HAP-1 (cell line): ENCODE measurements around the gene EIF3D.

Experiments
- DNase-seq, 2 experiments: peaks; one replicate each; pipeline ENCODE4 v3.0.0-alpha.2; 2016 to 2020; ENCODE audit warnings: low spot score in 2 of 2
- H3K27me3 ChIP-seq: fragments of 250-450 bp; sonication (Bioruptor Pico); 2 replicates; pipeline ENCODE4 v1.5.1; 2020; ENCODE audit warnings: low read depth, mild to moderate bottlenecking, moderate library complexity
- H3K36me3 ChIP-seq: fragments of 250-450 bp; sonication (Bioruptor Pico); replicated peaks from 2 replicates; pipeline ENCODE4 v1.5.1; 2020; ENCODE audit warnings: mild to moderate bottlenecking
- H3K4me1 ChIP-seq: fragments of 250-450 bp; sonication (Bioruptor Pico); 2 replicates; pipeline ENCODE4 v1.5.1; 2020; ENCODE audit warnings: mild to moderate bottlenecking
- H3K4me3 ChIP-seq: fragments of 250-450 bp; sonication (Bioruptor Pico); 2 replicates; pipeline ENCODE4 v1.5.1; 2020; ENCODE audit warnings: mild to moderate bottlenecking, moderate library complexity
- H3K9me3 ChIP-seq: fragments of 250-450 bp; sonication (Bioruptor Pico); 2 replicates; pipeline ENCODE4 v1.5.1; 2020; ENCODE audit warnings: mild to moderate bottlenecking, moderate library complexity
- in situ Hi-C: fragments of 300-500 bp; cut with MboI; formaldehyde crosslinking; loops from 3 replicates; pipeline ENCODE4 v1.14.3; 2020; ENCODE audit warnings: low sequenced_read_pairs, inconsistent platforms, mixed read lengths

Gene EIF3D

GRCh38 chr22:36480941-36481392 is 48.0 kb downstream of the EIF3D start:
- Histone ChIP-seq H3K4me3 (peak overlapping the region; percentile 85), H3K27me3 (no peaks in the 10 kb centered on the region), H3K4me1 (peaks cover 4% of the 10 kb centered on the region; the same call in 1 of the 2 replicates), H3K9me3 (no peaks in the 10 kb centered on the region), H3K36me3 (peaks cover 30% of the 10 kb centered on the region)
- no peak for DNase-seq
- in situ Hi-C loops = no loop called here

DNA sequence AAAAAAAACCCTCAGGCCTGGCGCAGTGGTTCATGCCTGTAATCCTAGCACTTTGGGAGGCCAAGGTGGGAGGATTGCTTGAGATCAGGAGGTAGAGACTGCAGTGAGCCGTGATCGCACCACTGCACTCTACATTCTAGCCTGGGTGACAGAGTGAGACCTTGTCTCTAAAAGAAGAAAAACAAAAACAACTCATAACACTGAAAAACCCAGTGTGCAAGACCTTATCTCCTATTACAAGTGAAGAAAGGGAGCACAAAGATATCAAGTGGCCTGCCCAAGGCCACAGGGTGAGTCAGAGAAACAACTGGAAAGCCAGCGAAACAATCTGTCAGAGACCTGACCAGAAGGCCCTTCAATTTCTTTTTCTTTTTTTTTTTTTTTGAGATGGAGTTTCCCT is 50.0 kb downstream of the EIF3D start:
- Histone ChIP-seq H3K4me1 (peaks cover 4% of the 10 kb centered on the region; the same call in 1 of the 2 replicates), H3K4me3 (no peak overlapping the region), H3K9me3 (no peaks in the 10 kb centered on the region), H3K36me3 (peaks cover 47% of the 10 kb centered on the region), H3K27me3 (no peaks in the 10 kb centered on the region)
- no peak for DNase-seq
- in situ Hi-C loops = no loop called here

DNA sequence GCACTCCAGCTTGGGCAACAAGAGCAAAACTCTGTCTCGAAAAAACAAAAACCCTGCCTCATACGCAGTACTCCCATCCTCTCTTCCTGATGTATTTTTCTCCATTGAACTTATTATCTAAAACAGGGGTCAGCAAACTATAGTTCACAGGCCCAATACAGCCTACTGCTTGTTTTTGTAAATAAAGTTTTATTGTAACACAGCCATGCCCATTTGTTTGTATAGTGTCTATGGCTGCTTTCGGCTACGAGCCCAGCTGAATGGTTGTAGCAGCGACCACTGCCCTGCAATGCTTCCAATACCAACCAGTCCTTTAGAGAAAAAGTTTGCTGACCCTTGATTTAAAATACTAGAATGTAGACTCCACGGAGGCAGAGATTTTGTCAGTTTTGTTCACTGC is 53.6 kb downstream of the EIF3D start:
- no peak for DNase-seq
- Histone ChIP-seq H3K27me3 (no peaks in the 10 kb centered on the region), H3K4me1 (no peaks in the 10 kb centered on the region), H3K9me3 (no peaks in the 10 kb centered on the region), H3K36me3 (peaks cover 69% of the 10 kb centered on the region), H3K4me3 (no peak overlapping the region)
- in situ Hi-C loops = no loop called here

DNA sequence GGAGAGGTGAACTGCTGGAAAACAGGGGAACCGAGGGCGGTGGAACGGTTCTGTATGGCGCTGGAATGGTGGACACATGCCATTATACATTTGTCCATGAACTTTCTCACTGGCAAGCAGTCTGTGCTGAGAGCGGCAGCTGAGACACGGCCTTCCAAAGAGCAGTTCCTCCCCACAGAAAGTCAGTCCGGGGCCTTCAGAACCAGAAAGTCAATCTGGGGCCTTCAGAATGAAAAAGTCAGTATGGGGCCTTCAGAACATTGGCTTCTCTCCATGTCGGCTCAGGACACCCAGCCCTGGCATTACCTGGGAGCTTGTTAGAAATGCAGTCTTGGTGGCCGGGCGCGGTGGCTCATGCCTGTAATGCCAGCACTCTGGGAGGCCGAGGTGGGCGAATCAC is 56.3 kb downstream of the EIF3D start:
- in situ Hi-C loops = no loop called here
- DNase-seq = no peak
- peaks cover 63% of the 10 kb centered on the region for H3K36me3 ChIP-seq
- H3K4me3 ChIP-seq = no peak overlapping the region
- H3K27me3 ChIP-seq = no peaks in the 10 kb centered on the region
- H3K9me3 ChIP-seq = no peaks in the 10 kb centered on the region
- no peaks in the 10 kb centered on the region for H3K4me1 ChIP-seq

DNA sequence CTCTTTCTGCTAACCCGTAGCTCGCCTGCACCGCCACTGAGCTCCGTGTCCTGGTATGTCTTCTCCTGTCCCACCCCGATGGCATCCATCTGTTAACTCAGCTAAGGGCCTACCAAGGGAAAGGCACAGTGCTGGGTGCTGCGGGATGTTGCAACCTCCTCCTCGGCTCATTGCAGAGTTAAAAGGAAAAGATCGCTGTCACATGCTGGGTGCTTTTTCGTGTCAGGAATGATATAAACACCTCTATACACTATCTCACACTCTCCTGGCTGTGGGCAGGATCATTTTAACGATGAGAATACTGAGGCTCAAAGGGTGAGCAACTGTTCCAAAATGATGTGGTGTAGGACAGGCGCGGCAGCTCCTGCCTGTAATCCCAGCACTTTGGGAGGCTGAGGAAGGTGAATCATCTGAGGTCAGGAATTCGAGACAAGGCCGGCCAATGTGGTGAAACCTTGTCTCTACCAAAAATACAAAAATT is 57.6 kb downstream of the EIF3D start:
- no peaks in the 10 kb centered on the region for H3K4me1 ChIP-seq
- peaks cover 65% of the 10 kb centered on the region for H3K36me3 ChIP-seq
- in situ Hi-C loops = no loop called here
- H3K9me3 ChIP-seq = no peaks in the 10 kb centered on the region
- DNase-seq = no peak
- no peaks in the 10 kb centered on the region for H3K27me3 ChIP-seq
- H3K4me3 ChIP-seq = no peak overlapping the region

DNA sequence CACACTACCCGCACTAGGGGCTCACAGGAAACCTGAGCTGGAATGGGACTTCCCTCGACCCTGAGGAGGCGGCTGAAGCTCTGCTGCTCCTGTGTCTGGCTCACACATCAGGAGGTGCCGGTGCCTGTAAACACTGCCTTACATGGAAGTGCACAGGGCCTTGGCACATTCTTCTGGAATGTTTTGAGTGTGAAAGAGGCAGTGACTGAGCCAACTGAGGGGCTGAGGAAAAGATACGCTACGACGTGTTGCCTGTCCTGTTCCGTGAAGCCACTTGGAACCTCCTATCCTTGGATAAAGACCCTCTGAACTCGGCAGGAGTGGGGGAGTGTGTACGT is 58.0 kb downstream of the EIF3D start:
- in situ Hi-C loops = no loop called here
- no peak for DNase-seq

DNA sequence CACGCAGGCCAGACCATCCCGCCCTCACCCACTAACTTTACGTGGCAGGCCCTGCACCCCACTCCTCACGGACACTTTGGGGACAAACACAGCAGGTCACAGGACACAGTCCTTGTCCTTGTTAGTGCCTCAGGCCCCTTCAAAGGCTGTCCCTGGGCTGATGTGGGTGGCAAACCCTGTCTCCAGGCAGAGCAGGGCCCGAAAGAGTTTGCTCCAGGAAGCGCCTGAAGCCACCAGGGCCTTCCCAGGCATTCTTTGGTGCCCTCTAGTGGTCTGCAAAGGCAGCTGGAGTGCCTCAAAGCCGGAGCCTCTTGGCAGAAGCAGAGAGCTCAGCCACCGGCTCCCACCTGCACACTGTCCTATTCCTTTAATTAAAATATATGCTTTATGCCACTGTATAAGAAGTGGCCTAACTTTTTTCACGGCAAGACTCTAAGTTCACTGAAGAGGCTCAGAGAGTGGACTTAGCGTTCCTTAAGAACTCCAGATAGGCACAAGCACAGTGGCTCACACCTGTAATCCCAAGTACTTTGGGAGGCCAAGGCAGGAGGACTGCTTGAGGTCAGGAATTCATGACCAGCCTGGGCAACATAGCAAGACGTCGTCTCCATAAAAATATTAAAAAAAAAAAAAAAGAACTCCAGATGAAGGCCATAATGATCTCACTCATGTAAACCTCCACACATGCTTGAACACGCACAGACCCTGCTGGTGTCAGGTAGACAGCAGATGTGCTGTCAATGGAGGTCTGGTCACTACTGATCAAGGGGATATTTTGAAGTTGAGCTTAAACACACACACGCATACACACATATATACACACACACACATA is 58.6 kb downstream of the EIF3D start:
- in situ Hi-C loops = no loop called here
- H3K4me1 ChIP-seq = no peaks in the 10 kb centered on the region
- DNase-seq = peak; percentile 71 to 83
- H3K9me3 ChIP-seq = no peaks in the 10 kb centered on the region
- H3K27me3 ChIP-seq = no peaks in the 10 kb centered on the region
- H3K36me3 ChIP-seq = peaks cover 56% of the 10 kb centered on the region
- no peak overlapping the region for H3K4me3 ChIP-seq

More for the DNA sequence above, 58.0 kb downstream of the EIF3D start:
- no peaks in the 10 kb centered on the region for H3K27me3 ChIP-seq
- H3K4me3 ChIP-seq = no peak overlapping the region
- no peaks in the 10 kb centered on the region for H3K9me3 ChIP-seq
- H3K36me3 ChIP-seq = peaks cover 62% of the 10 kb centered on the region
- no peaks in the 10 kb centered on the region for H3K4me1 ChIP-seq

DNA sequence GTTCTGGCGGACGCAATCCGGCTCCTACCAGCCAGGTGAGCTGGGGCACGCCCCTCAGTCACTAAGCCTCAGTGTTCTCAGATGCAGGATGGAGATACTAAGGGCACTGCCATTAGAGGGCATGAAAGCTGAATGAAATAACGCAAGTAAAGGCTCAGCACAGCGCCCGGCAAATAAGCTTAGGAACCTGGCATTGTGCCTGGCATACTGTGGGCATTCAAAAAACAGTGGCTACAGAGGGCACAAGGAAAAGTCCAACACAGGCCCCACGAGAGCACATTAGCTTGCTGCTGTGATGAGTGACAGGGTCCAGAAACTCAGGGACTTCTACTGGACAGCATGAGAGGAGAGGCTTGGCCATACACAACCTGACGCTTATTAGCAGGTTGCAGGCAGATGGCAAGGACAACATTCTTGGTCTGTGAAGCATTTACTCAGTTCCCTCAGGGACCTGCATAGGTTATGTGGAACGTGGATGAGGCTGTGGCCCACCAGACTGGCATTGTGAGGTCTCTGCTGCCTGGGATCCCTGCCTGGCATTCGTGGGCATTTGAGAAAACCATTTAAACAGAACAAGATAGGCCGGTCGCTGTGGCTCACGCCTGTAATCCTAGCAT is 59.8 kb downstream of the EIF3D start:
- peaks cover 46% of the 10 kb centered on the region for H3K36me3 ChIP-seq
- no peak for DNase-seq
- in situ Hi-C loops = loop anchor here (5.0 kb wide), 1 partner anchor 167 kb away; no protein-coding TSS in a partner anchor
- H3K4me1 ChIP-seq = no peaks in the 10 kb centered on the region
- no peaks in the 10 kb centered on the region for H3K9me3 ChIP-seq
- no peaks in the 10 kb centered on the region for H3K27me3 ChIP-seq
- H3K4me3 ChIP-seq = no peak overlapping the region

DNA sequence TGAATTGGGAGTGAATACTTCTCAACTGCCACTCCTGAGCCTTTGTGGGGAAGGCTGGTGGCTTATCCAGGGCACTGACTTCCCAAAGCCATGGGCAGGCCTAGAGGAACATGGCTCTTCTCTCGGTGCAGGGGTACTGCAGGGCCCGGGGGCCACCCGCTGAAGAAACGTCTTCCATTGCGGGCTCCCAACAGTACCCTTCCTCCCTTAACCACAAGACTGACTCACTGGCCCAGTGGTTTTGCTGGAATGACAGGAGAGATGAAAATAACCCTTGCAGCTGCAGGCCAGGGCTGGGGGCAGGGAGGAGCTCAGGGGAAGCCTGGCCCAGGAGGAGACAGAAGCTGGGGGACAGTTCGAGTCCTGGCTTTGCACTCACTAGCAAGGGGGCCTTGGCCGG is 61.0 kb downstream of the EIF3D start:
- peaks cover 39% of the 10 kb centered on the region for H3K36me3 ChIP-seq
- H3K4me3 ChIP-seq = no peak overlapping the region
- no peak for DNase-seq
- in situ Hi-C loops = loop anchor here (5.0 kb wide), 1 partner anchor 166 kb away; no protein-coding TSS in a partner anchor
- H3K9me3 ChIP-seq = no peaks in the 10 kb centered on the region
- H3K27me3 ChIP-seq = no peaks in the 10 kb centered on the region
- no peaks in the 10 kb centered on the region for H3K4me1 ChIP-seq

DNA sequence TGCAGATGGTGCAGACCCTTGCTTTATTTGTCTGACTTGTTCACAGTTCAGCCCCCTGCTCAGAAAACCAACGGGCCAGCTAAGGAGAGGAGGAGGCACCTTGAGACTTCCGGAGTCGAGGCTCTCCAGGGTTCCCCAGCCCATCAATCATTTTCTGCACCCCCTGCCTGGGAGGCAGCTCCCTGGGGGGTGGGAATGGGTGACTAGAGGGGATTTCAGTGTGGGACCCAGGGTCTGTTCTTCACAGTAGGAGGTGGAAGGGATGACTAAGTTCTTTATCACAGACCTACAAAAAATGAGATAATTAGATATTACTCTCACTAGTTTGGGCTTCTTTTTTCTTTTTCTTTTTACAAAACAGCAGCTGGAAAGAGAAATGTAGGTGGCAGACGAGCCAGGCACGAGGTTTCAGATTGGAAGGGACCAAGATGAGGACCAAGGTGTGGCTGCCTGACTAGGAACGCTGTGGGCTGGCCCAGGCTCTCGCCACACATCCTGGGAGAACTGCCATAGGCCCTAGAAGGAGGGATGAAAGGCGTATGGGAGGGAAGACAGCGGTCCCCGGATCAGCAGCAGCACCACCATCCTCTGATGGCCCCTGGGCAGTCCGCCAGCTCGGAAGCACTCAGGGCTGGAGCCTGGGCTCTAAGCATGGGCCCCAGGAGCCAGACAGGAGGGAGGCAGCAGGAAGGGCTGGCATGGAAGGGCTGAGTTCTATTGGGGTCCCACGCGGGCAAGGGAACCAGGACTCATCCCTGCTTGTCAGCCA is 61.7 kb downstream of the EIF3D start:
- peaks cover 34% of the 10 kb centered on the region for H3K36me3 ChIP-seq
- no peaks in the 10 kb centered on the region for H3K4me1 ChIP-seq
- no peak overlapping the region for H3K4me3 ChIP-seq
- no peaks in the 10 kb centered on the region for H3K27me3 ChIP-seq
- no peaks in the 10 kb centered on the region for H3K9me3 ChIP-seq
- in situ Hi-C loops = loop anchor here (5.0 kb wide), 1 partner anchor 165 kb away; no protein-coding TSS in a partner anchor
- DNase-seq = no peak

DNA sequence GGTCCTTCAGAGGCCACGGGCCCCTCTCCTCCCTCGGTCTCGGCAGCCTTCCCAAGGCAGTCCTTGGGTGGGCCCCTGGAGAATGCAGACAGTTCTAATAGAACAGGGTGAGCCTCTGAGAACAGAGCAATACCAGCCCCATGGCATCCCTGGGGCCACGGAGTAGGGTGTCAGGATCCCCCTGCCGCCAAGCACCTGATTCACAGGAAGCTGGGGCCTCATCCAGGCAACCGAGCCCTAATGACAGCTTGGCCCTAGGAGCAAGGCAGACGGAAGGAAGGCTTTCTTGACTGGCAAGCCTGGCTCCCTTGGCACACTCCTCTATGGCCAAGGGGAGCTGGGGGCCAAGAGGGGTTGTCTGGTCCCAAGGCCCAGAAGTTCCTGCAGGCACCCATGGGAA is 62.7 kb downstream of the EIF3D start:
- in situ Hi-C loops = loop anchor here (5.0 kb wide), 1 partner anchor 164 kb away; no protein-coding TSS in a partner anchor
- H3K4me1 ChIP-seq = no peaks in the 10 kb centered on the region

DNA sequence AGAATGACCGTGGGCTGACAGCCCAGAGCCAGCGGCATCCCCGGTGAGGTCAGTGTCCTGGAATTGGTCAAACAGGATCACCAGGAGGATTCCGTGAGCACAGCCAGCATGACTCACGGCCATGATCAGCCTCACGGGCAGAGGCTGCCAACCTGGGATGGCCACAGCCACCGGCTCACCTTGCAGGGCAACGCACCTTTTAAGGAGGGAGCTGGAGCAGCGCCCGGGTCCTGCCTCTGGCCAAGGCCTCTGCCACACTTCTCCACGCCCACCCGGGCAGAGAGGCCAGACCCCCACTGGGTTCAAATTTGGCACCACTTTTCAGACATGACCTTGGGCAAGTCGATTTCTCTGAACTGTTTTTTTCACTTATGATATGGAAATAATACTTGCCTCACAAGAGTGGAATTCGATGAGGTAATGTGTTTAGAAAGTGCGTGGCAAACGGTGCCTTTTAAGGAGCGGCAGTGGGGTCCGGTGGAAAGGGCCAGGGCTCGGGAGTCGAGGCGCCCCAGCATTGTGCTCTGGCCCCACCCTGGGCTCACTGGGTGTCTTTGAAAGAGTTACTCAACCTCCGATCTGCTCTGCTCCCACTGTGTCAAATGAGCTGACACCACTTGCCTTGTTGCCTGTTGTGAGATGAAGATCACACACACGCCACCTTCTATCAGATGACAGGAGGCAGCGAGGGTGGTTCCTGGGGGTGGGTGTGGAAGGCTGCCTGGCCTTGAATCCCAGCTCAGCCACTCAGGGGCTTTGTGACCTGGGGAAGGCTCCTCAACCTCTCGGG is 63.5 kb downstream of the EIF3D start:
- Histone ChIP-seq H3K4me3 (no peak overlapping the region), H3K9me3 (no peaks in the 10 kb centered on the region), H3K27me3 (no peaks in the 10 kb centered on the region), H3K36me3 (peaks cover 23% of the 10 kb centered on the region), H3K4me1 (no peaks in the 10 kb centered on the region)
- in situ Hi-C loops = loop anchor here (5.0 kb wide), 1 partner anchor 163 kb away; no protein-coding TSS in a partner anchor
- no peak for DNase-seq

More for the DNA sequence above, 62.7 kb downstream of the EIF3D start:
- no peak for DNase-seq
- no peaks in the 10 kb centered on the region for H3K9me3 ChIP-seq
- no peak overlapping the region for H3K4me3 ChIP-seq
- no peaks in the 10 kb centered on the region for H3K27me3 ChIP-seq
- peaks cover 31% of the 10 kb centered on the region for H3K36me3 ChIP-seq

DNA sequence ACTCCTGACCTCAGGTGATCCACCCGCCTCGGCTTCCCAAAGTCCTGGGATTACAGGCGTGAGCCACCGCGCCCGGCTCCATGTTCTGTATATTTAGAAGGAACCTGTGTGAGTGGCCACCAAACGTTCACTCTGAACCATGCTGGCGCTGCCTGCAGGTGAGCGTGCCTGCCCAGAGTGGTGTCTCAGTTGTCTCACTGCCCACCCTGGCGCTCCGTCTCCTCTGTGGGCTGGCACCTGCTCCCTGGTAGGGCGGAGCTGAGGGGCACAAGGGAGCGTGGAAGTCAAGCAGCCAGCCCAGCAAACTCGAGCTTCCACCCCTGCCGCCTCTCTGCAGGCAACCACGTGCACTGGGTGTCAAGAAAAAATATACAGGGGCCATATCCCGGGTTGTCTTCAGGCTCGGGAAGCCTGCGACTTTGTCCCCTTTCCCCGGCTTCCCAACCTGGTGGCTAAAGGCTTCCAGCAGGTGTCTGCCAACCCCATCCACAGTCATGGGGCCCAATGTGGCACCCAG is 64.2 kb downstream of the EIF3D start:
- no peak overlapping the region for H3K4me3 ChIP-seq
- no peaks in the 10 kb centered on the region for H3K9me3 ChIP-seq
- H3K27me3 ChIP-seq = no peaks in the 10 kb centered on the region
- in situ Hi-C loops = loop anchor here (5.0 kb wide), 1 partner anchor 162 kb away; no protein-coding TSS in a partner anchor
- no peaks in the 10 kb centered on the region for H3K4me1 ChIP-seq
- no peak for DNase-seq
- peaks cover 16% of the 10 kb centered on the region; the same call in 1 of the 2 replicates for H3K36me3 ChIP-seq
